AG10803 (cell line): ENCODE measurements around the gene ADM.

ENCODE experiments used
- DNase-seq: peaks from one replicate; pipeline ENCODE4 v3.0.0; 2010; ENCODE audit warnings: low read depth
- H3K4me3 ChIP-seq: 2 replicates; pipeline ENCODE4 v1.5.1; 2011; ENCODE audit warnings: mild to moderate bottlenecking, low read length, control low read depth
- TF ChIP-seq, protein P1 (sequence below): conservative IDR thresholded peaks from 2 replicates; pipeline ENCODE4 v1.5.1; 2011; ENCODE audit warnings: mild to moderate bottlenecking, low read length, control low read depth, inconsistent platforms

The ADM gene

GRCh38 chr11:10291801-10292638, 12.9 kb upstream of the ADM start:
- peak; percentile 50 for DNase-seq
- no peak overlapping the region for H3K4me3 ChIP-seq
- TF ChIP-seq, protein P1, sequence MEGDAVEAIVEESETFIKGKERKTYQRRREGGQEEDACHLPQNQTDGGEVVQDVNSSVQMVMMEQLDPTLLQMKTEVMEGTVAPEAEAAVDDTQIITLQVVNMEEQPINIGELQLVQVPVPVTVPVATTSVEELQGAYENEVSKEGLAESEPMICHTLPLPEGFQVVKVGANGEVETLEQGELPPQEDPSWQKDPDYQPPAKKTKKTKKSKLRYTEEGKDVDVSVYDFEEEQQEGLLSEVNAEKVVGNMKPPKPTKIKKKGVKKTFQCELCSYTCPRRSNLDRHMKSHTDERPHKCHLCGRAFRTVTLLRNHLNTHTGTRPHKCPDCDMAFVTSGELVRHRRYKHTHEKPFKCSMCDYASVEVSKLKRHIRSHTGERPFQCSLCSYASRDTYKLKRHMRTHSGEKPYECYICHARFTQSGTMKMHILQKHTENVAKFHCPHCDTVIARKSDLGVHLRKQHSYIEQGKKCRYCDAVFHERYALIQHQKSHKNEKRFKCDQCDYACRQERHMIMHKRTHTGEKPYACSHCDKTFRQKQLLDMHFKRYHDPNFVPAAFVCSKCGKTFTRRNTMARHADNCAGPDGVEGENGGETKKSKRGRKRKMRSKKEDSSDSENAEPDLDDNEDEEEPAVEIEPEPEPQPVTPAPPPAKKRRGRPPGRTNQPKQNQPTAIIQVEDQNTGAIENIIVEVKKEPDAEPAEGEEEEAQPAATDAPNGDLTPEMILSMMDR: no peak

GRCh38 chr11:10293423-10294289, 11.2 kb upstream of the ADM start, which contains the start of gene SBF2:
Gene SBF2, minus strand, starts transcription at chr11:10294219. Its CDS starts 150 bp downstream, at chr11:10294069.
- peak; percentile 90 for DNase-seq
- TF ChIP-seq, protein P1: no peak
- peak within 1 kb of the TSS; percentile 74 for H3K4me3 ChIP-seq

- peak; percentile 83 for DNase-seq
- TF ChIP-seq, protein P1: no peak
- H3K4me3 ChIP-seq: peak overlapping the region; percentile 74
These were observed 10.5 kb upstream of the ADM start for GRCh38 chr11:10294290-10294953.

GRCh38 chr11:10295064-10295901, 9.6 kb upstream of the ADM start:
- TF ChIP-seq, protein P1: no peak
- peak; percentile 23 for DNase-seq
- peak overlapping the region; percentile 74 for H3K4me3 ChIP-seq

- TF ChIP-seq, protein P1: peak; percentile 35
- DNase-seq: peak; percentile 85
- no peak overlapping the region for H3K4me3 ChIP-seq
These were observed 6.5 kb upstream of the ADM start for GRCh38 chr11:10298342-10298741.

DNA sequence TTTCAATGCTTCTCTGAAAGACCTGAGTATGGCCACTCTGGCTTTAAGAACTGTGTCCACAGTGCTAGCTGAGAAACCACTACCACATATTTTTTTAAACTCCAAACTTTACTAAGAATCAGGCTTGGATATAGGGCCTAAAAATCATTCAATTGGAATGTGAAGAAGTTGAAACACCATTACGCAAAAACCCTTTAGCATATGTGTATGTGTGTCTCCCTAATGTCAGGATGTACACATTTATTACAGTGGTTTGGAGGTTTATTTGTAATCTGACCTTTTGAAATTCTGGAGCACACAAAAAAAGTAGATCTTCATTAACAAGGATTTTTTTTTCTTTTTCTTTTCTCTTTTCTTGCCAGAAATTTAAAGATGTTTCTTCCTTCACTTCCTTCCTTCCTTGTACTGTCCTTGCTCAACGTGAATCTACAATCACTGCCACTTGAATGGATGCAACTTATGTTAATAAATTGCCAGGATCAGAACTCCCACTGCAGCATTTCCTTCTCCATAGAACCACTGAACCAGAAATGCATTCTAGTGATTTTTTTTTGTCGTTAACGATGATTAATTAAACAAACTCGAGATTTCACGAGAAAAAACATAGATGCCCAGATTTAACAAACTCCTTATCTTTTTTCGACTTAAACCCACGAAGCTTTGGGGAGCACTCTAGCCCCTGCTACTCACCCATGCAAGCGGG, 3.1 kb upstream of the ADM start:
- DNase-seq: peak; percentile 86
- TF ChIP-seq, protein P1: no peak
- H3K4me3 ChIP-seq: peak overlapping the region; percentile 100
